GM19099 (cell line): Measurements from ENCODE around the gene BCAR1.

Experiments used
- POLR2A ChIP-seq: IDR thresholded peaks from 3 replicates; pipeline ENCODE4 v1.6.1; 2011; ENCODE audit warnings: low read depth; ENCODE audit not compliant: insufficient read length; ENCODE audit errors: extremely low read depth

The BCAR1 gene

GRCh38 chr16:75262800-75263127 lies 11.3 kb upstream of the BCAR1 start:
- TF ChIP-seq POLR2A, result no peak

DNA sequence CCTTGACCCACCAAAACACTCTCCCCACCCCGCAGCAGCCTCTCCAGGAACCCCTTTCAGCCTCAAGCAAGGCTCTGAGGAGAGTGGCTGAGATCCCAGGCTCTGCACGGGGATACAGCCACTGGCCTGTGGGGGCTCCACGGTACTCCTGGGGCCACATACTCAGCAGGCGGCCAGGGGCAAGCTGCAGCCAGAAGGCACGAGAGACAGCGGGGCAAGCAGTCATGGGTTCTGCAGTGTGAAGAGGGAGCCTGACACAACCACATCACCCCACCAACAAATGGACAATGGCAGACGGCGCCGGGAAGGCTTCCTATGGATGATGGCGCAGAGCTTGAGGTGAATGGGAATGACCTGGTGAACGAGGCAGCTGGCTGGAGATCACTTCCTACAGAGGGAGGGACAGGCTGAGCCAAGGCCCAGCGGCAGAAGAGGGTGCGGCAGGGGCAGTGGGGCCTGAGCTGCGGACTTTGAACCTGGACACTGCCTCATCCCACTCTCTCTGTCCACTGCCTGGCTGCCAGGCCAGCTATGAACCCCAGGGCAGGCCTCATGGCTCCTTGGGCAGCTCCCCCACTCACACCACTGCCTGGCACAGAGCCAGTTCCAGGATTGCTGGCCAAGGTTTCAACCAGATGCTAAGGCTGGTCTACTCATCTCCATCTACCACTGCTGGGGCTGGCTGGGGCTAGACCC lies 10.8 kb upstream of the BCAR1 start:
- TF ChIP-seq POLR2A, result no peak

DNA sequence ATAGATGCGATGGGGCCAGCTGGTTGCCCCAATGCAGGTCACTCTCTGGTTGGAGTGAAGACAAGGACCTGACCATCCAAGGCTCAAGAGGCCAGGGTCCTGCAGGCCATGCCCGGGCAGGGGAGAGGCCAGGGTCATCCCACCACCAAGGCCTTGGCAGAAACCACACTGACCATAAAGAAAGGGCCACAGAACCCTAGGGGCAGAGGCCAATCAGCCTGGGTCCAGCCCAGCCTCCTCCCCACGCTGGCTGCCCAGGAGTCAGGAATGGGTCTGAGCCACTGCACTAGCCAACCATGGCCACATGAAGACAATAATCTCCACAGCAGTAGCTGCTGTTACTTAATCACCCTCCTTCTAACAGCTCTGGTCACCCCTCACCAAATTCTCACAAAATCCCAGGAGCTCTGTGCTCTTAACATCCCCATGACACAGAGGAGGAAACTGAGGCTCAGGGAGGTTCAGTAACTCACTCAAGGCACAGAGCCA lies 10.2 kb upstream of the BCAR1 start:
- TF ChIP-seq POLR2A, result no peak

DNA sequence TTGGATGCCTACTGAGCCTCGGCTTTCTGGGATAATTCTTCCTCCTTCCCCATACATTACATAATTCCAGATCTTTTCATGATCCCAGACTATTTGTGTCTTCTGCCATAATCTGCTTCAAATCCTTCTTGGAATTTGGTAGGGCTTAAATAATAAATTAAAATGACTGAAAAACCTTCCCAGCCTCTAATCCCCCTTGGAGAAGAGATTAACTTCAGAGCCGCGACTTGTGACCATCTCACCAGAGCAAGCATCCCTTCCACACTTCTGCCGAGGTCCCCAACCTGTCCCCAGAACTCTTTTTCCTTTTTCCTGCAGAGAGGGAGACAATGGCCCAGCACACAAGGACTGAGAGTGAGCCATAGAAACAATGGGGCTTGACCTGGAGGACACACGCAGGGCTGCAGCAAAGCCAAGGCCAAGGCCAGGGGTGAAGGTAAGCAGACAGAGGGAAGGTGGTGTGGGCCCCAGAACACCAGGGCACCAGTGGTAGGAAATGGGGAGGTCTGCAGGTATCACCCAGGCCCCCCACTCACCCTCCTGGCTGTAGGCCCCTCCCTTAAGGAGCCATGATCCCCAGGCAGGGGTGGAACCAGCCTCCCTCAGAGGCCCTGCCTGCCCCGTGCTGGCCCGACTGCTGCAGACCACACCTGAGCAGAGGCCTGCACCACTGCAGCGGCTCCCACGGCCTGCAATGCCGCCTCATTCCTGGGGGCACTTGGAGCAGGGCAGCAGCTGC lies 9.6 kb upstream of the BCAR1 start:
- no peak for TF ChIP-seq POLR2A

DNA sequence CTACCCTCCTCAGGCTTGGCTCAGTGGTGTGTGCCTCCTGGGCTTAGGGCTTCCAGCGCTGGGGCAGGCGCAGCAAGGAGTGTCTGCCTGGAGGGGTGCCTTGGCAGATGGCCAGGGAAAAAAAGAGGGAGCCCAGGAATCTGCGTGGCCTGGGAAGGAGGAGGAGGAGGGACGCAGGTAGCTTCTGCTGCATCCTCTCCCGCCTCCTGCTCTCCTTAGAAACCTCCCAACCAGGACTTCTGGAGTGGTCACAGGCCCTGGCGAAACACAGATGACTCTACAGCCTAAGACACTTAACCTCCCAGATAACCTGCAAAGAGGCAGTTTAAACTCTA lies 7.3 kb upstream of the BCAR1 start:
- no peak for TF ChIP-seq POLR2A

- TF ChIP-seq POLR2A, result no peak
Measured at GRCh38 chr16:75257886-75258806, 6.7 kb upstream of the BCAR1 start.

GRCh38 chr16:75256696-75257343 lies 5.4 kb upstream of the BCAR1 start:
- no peak for TF ChIP-seq POLR2A

DNA sequence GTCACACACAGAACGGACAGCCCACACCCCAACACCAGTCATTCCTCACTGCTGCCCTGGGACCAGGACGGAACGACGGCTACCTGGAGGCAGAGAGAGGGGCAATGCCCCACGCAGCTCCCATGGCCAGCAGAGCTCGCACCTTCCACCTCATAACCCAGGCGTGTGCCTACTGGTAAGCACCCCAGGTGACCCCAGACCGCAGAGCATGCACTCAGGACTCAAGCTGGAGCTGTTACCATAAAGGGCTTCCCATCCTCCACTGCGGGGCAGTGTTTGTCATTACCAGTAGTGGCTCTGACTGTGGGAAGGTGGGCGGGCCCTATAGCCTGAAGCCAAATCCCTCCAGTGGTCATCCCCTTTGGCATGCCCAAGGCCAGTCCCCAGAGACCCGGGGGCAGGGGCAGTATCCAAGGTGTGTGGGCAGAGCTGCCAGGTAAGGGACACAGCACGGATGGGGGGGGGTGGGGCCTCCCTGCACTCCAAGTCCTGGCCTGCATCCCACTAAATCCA lies 4.7 kb upstream of the BCAR1 start:
- TF ChIP-seq POLR2A, result no peak

GRCh38 chr16:75254359-75254837 lies 3.0 kb upstream of the BCAR1 start:
- TF ChIP-seq POLR2A, result no peak

DNA sequence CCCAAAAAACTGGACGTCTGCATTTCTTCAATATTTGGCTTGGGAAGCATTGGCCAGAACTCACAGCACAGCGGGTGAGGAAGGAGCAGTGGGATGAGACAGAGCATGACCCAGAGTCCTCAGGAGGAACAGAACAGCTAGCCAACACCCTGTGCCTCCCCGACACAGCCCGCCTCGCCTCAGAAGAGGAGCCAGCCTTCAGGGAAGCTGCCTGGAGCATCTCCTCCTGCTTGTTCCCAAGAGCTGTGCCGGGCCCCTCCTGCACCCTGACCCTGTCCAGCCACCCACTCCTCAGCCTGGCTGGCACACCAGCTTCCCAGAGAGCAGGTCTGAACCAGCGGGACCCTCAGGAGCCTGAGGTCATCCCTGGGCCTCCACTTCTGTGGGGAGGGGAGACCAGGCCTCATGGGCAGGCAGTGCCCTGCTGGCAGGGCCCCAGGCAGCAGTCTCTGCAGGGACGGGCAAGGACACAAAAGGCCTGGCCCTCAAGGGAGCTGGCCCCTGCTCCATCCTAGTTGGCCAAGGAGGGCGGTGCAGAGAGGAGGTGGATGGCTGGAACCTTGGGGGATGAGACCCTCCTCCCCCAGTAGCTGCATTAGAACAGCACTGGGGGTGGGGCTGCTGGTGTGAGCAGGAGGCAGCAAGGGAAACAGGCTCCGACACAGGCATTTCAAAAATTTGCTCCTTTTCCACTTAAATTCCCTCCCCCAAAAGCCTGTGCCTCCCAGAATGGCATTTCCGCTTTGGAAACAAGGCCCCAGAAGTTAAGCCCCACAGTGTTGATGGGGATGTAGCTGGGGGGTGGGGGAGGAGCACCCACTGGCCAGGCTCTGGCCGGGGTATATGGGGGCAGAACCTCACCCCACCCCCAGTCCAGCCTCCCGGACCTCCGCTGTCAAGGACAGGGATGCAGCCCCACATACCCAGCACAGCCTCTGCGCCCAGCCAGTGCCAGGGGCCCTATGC lies 1.8 kb upstream of the BCAR1 start:
- TF ChIP-seq POLR2A, result no peak

DNA sequence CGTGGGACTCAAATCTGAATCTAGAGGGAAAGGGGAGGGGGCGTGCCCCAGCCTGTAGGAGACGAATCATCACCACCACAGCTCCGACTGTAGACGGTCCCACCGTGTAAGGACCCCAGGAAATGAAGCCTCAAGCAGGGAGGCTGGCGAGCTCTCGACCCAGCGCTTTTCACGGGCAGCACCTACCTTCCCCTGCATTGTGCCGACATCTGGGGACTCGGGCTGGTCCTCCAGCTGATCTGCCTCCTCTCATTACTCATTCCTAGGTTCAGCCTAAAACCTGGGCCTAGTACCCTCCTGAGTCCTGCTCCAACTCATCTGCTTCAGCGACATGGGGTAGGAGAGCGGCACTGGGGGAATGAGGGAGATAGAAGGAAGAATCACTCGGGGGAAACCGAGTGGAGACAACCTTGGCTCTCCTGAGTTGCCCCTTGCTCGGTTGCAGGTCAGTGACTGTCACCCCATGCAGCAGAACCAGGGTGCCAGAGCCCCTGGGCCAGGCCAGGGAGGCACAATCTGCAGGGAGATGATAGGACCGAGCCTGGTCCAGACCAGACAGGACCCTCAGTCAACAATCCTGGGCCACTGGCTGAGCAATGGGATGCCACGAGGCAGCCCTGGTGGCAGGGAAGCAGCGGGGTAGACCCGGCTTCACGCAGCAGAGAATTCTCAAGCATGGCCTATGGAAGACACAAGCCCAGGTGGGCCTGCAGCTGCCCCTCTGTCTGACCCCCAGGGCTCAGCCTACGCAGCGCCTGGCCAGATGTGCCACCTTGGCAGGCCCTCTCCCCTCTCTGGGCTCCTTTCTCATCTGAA lies 833 bp upstream of the BCAR1 start:
- no peak for TF ChIP-seq POLR2A

DNA sequence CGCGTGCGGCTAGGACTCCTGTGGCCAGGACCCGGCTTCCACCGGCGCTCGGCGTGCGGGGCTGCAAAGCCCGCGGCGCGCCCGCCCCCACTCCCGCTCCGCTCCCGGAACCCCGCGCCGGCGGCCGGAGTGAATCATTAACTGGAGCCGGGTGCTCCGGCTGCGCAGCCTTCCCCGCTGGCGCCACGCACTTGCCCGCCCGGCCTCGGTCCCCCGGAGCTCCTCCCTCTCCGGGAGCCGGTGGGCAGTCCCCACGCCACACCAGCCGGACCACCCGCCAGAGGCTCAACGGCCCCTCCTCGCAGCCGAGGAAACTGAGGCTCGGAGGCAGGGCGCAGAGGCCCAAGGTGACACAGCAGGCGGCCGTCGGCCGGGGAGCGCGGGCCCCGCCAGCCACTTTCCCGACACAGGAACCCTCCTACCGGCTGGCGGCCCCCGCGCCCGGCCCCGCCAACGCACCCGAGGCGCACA lies 580 bp downstream of the BCAR1 start:
- no peak for TF ChIP-seq POLR2A
